KMS-11 (cell line): Measurements from ENCODE around the gene MVK.

Source experiments
- H2AFZ ChIP-seq: fragments of 200-600 bp; sonication (generic); 2 replicates; pipeline ENCODE4 v1.6.1; 2016; ENCODE audit warnings: antibody characterized with exemption, mixed run types, low read depth
- H3K27ac ChIP-seq: fragments of 200-600 bp; sonication (generic); 2 replicates; pipeline ENCODE4 v1.6.1; 2016; ENCODE audit warnings: mild to moderate bottlenecking, mixed run types
- H3K27me3 ChIP-seq: fragments of 200-600 bp; sonication (generic); 2 replicates; pipeline ENCODE4 v1.6.1; 2017; ENCODE audit warnings: mild to moderate bottlenecking, low read depth, mixed run types, moderate library complexity; ENCODE audit not compliant: insufficient read depth
- H3K36me3 ChIP-seq: fragments of 200-600 bp; sonication (generic); 2 replicates; pipeline ENCODE4 v1.6.1; 2017; ENCODE audit warnings: mild to moderate bottlenecking, mixed run types; ENCODE audit not compliant: insufficient read depth
- H3K4me1 ChIP-seq: fragments of 200-600 bp; sonication (generic); 2 replicates; pipeline ENCODE4 v1.6.1; 2016; ENCODE audit warnings: mild to moderate bottlenecking, low read depth, mixed run types; ENCODE audit not compliant: poor library complexity, severe bottlenecking
- H3K4me2 ChIP-seq: fragments of 200-600 bp; sonication (generic); 2 replicates; pipeline ENCODE4 v1.7.0; 2016; ENCODE audit warnings: mild to moderate bottlenecking, mixed run types
- H3K4me3 ChIP-seq: fragments of 200-600 bp; sonication (generic); IDR thresholded peaks from 2 replicates; pipeline ENCODE4 v1.6.1; 2017; ENCODE audit warnings: low read depth, low read length, mixed read lengths; ENCODE audit not compliant: insufficient read depth
- H3K79me2 ChIP-seq: fragments of 200-600 bp; sonication (generic); 2 replicates; pipeline ENCODE4 v1.6.1; 2016; ENCODE audit warnings: low read depth, mixed run types; ENCODE audit not compliant: insufficient read depth
- H3K9ac ChIP-seq: fragments of 200-600 bp; sonication (generic); 2 replicates; pipeline ENCODE4 v1.6.1; 2016; ENCODE audit warnings: mild to moderate bottlenecking, mixed run types
- H4K20me1 ChIP-seq: fragments of 200-600 bp; sonication (generic); 2 replicates; pipeline ENCODE4 v1.6.1; 2016; ENCODE audit warnings: mild to moderate bottlenecking, mixed run types; ENCODE audit not compliant: insufficient read depth
- CTCF ChIP-seq: fragments of 200-600 bp; sonication (generic); conservative IDR thresholded peaks from 2 replicates; pipeline ENCODE4 v1.6.1; 2017; ENCODE audit warnings: low read depth, mild to moderate bottlenecking, antibody characterized with exemption, low read length, moderate library complexity, mixed read lengths

MVK gene

DNA sequence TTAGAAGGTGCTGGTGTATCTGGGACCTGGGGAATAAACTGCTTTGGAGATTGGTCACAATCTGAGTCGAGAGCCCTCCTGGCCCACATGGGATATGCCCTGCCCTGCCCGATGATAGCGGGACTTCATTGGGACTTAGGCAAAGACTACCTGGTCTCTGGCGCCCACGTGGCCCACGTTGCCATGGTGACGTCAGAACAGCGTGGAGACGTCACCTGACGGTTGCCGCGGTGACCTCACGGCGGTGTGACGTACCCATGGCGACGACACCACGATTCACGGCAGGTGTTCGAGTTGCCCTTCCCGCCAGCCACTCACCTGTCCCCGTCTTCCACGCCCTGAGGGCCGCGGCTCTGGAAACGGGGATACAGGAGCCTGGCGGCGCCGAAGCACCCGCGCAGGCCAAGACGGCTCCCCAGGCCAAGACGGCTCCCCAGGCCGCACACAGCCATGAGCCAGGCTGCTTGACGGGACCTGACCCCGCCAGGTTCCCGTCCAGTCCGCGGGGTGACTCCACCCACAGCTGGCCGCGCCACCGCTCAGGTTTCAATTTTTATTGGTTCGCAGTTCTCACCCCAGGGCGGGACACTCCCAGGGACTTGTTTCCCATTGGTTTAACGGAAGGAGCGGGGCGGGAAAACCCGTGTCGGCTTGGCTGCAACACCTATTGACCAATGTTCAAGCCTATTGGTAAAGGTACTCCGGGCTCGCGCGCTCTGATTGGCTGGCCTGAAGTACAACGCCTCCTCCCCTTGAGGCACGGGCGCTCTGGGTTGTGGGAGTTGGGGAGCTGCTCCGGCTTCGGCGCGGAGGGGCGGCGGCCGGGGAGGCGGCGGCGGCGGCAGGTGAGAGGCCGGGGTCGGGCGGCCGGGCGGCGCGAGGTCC lies at the start of gene MVK, which contains the start of gene MMAB:
MVK (plus strand) TSS at position 766 of the 885 bp plus-strand sequence. CDS start 1,029 bp downstream, outside the sequence.
MMAB (minus strand) TSS at position 476 of the 885 bp plus-strand sequence; CDS start at position 452, 24 bp downstream.
- peak within 1 kb of the TSS; percentile 87 for H3K9ac ChIP-seq
- H3K27me3 ChIP-seq = no peaks in the 10 kb centered on the region
- H3K4me3 ChIP-seq = no peak within 1 kb of the TSS
- no peak for TF ChIP-seq CTCF
- H2AFZ ChIP-seq = peak within 1 kb of the TSS; percentile 54; the same call in 1 of the 2 replicates
- H4K20me1 ChIP-seq = no peaks in the 10 kb centered on the region
- peak within 1 kb of the TSS; percentile 77 for H3K27ac ChIP-seq
- H3K4me2 ChIP-seq = peak within 1 kb of the TSS; percentile 78
- H3K4me1 ChIP-seq = peaks cover 11% of the 10 kb centered on the region
- H3K79me2 ChIP-seq = peaks cover 8% of the 10 kb centered on the region; the same call in 1 of the 2 replicates
- no peaks in the 10 kb centered on the region for H3K36me3 ChIP-seq

- H3K79me2 ChIP-seq = no peaks in the 10 kb centered on the region
- no peak overlapping the region for H3K4me3 ChIP-seq
- no peak overlapping the region for H3K27ac ChIP-seq
- H3K4me1 ChIP-seq = no peaks in the 10 kb centered on the region
- no peak overlapping the region for H3K4me2 ChIP-seq
- no peak for TF ChIP-seq CTCF
- H3K36me3 ChIP-seq = no peaks in the 10 kb centered on the region
- H3K9ac ChIP-seq = no peak overlapping the region
- H4K20me1 ChIP-seq = no peaks in the 10 kb centered on the region
- H3K27me3 ChIP-seq = no peaks in the 10 kb centered on the region
- no peak overlapping the region for H2AFZ ChIP-seq
Observed at GRCh38 chr12:109524466-109525278, 48.9 kb upstream of the MVK start.

DNA sequence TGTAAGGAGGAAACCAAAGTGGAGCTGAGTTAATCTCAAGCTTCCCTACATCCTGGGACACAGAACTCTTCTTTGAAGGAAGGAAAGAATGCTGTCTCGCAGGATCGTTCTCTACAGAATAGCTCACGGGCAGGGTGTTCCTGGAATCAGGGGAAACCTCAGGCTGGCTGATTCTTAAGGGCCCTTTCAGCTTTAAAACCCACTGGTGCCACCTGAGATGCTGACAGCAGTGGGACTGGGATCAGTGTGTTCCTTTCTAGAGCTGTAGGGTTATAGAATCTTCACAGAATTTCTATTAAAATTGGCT lies 48.4 kb upstream of the MVK start:
- H3K4me2 ChIP-seq = no peak overlapping the region
- no peak for TF ChIP-seq CTCF
- no peak overlapping the region for H3K27ac ChIP-seq
- H3K4me1 ChIP-seq = no peaks in the 10 kb centered on the region
- H3K9ac ChIP-seq = no peak overlapping the region
- no peaks in the 10 kb centered on the region for H4K20me1 ChIP-seq
- no peaks in the 10 kb centered on the region for H3K27me3 ChIP-seq
- H3K36me3 ChIP-seq = no peaks in the 10 kb centered on the region
- H2AFZ ChIP-seq = no peak overlapping the region
- H3K4me3 ChIP-seq = no peak overlapping the region
- no peaks in the 10 kb centered on the region for H3K79me2 ChIP-seq

DNA sequence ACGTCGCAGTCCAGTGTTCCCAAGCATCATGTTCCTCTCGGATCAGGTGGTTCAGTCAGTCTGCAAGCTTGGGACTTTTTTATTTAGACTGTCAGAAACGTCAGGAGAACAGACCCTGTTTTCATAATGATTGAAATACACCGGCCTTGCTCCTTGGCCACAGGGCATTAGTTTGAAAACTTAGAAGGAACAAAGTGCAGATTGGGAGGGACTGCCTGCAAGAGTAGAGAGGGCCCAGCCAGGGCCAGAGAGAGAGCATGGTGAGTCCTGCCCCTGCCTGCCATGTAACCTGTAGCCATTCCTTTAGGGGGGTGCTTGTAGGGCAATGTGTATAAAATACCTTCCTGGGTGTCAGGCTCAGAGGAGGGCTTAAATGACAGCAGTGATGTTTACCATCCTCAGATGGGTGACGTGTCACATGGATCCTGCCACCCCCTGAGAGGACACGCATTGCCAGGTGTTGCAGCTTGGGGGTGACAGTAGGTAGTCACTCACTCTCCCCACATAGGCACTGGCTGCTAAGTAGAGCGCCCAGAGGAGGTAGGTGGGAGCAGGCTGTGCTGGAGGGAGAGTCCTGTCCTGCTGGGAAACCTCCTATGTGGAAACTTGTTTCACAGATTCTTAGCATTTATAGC lies 46.0 kb upstream of the MVK start:
- no peaks in the 10 kb centered on the region for H4K20me1 ChIP-seq
- no peaks in the 10 kb centered on the region for H3K27me3 ChIP-seq
- H3K79me2 ChIP-seq = no peaks in the 10 kb centered on the region
- H3K4me3 ChIP-seq = no peak overlapping the region
- H3K4me1 ChIP-seq = no peaks in the 10 kb centered on the region
- no peaks in the 10 kb centered on the region for H3K36me3 ChIP-seq
- no peak overlapping the region for H2AFZ ChIP-seq
- H3K27ac ChIP-seq = no peak overlapping the region
- no peak for TF ChIP-seq CTCF
- no peak overlapping the region for H3K9ac ChIP-seq
- no peak overlapping the region for H3K4me2 ChIP-seq
